ENCODE data around the gene IL1RN.

Gene IL1RN

DNA sequence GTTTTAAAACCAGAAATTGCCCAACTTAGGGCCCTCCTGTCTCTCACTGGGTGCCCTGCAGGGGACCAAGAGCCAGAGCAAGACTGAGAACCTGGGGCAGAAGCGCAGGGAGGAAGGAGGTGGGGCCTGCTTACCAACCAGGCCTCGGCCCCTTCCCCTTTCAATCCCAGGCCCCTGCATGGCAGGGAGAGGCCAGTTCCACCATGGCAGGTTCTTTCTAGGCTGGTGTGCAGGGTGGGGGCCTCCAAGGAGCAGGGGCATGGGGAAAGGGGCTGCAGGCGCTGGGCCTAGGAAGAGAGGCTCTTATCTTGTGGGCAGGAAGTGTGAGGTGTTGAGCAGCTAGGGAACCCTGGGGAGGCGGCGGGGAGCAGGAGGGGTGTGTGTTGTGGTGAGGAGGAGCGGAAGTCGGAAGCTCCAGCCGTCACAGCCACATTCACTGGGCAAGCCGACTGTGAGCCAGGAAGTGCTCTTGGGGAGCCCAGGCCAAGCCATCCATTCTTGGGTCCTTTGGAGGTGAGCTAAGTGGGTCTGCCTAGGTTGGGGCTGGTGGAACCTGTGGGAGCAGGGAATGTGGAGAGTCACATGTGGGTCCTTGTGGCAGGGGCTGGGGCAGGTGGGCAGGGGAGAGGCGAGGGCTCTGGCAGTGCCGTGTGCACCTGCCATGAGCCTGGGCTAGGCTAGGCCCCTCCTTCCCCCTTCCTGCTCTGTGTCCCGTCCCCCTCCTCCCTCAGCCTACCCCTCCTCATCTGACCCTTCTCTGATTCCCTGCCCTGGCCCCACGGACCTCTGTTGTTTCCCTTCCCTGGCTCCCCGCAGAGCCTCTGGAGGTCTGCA, 46.4 kb downstream of the IL1RN start, which contains the start of gene PSD4:
PSD4 (plus strand) TSS at position 430 of the 834 bp plus-strand sequence. CDS start 8,486 bp downstream, outside the sequence.
- peak; percentile 69 to 75 for DNase-seq (ENCODE audit: low read depth in 2 of 2)

DNA sequence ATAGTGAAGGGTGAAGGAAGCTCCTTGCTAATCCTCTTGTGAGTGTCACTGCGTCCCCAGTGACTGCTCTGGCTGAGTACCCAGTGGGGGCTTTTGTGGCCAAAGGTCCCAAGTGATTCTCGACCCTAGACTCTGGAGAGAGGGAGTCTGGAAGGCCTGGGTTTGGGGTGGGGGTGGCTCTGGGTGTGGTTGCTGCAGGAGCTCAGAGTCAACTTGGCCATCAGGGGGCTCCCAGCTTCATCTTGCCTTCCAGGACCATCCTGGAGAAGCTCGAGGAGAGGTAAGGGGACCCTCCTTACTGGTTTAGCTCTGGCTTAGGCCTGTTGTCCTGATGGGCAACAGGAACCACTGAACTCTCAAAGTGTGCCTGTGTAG, 47.0 kb downstream of the IL1RN start:
- DNase-seq (ENCODE audit: low read depth in 2 of 2): no peak

DNA sequence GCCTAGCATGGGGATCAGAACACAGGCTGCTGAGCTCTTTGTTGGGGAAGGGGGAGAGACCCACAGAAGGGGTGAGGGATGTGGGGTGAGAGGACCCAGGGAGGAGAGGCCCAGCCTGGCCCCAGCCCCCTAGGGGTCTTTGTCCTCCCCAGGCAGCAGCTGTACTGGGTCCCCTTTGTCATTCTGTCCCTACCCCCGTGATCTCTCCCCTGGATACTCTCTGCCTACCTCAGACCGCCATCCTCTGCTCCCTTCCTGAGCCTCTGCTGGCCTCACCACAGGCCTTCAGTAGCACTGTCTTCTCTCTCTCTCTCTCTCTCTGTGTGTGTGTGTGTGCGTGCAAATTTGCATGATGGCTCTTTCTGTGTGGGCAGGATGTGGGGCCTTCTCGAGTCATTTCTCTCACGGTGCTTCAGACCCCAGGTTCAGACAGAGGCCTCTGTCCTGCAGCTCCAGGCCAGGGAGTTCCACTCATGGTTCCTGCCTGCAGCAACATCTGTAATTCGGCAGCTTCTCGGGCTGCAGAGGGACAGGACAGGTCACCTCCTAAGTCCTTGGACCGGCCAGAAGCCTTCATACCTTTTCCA, 47.7 kb downstream of the IL1RN start:
- peak in 1 of 2 donors; percentile 42 for DNase-seq (ENCODE audit: low read depth in 2 of 2)

DNA sequence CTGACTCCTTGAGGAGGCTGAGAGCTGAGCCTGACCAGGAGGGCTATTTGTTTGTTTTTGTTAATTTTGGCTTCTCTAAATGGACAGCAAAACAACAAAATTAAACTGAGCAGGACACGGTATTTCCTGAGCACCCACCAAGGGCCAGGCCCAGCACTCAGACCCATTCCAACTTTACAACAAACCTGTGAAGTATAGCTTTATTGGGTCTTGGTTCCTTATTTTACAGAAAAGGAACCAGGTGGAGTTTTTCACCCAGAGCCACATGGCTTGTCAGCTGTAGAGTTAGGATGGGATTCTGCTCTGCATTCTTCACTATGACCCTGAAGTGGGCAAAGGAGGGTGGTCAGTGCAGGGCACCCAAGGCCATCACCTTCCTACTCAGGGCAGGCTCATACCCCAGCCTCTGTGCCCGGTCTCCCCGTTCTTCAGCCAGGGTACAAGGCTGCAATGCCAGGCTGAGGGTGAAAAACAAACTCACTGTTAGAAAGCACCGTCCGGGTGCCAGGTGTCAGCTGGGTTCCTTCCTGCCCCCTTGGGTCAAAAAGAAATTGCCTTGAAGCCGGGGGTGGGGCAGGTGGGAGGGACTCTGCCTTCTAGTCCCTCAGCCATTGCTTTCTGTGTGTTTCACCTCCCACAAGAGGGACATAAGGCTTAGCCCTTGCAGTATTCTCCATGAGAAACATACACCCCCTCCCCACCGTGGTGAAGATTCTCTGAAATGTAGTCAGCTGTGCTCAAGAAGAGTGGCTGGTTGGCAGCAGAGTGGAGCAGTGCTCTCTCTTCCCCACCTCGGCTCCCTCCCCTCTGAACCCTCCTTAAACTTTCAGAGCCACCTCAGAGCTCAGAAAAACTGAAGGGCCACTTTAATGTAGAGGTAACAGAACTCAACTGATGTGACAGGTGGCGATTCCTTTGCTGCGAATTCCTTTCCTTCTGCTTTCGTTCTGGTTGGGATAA, 48.6 kb downstream of the IL1RN start:
- no peak for DNase-seq (ENCODE audit: low read depth in 2 of 2)

DNA sequence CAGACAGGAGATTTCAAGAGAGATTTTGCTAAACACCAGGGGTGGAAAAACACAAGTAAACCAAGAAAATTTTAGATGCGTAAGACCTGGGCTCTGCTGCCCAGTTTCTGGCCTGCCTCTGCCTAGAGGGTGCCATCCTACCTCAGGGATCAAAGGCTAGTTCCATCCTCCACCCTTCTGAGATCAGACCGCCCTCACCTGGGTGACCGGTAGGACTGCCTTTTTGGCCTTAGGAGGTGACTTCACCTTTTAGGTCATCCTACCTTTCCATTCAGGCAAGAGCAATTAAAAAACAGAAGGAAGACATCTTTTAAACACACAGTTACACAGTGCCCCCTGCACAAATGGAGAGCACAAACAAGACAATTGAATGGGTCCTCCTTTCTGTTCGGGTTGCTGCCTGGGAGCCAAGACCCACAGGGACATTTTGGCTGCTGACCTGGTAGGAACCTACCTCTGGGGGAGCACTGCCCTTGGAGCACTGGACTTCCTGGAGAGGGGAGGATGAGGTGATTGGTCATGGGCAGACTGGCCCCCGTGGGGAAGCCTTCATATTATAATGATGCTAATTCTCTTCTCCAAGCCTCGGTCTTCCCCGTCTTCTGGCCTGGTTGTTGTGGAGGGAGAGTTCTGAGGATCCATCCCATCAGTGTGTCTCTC, 49.4 kb downstream of the IL1RN start:
- DNase-seq (ENCODE audit: low read depth in 2 of 2): no peak

DNA sequence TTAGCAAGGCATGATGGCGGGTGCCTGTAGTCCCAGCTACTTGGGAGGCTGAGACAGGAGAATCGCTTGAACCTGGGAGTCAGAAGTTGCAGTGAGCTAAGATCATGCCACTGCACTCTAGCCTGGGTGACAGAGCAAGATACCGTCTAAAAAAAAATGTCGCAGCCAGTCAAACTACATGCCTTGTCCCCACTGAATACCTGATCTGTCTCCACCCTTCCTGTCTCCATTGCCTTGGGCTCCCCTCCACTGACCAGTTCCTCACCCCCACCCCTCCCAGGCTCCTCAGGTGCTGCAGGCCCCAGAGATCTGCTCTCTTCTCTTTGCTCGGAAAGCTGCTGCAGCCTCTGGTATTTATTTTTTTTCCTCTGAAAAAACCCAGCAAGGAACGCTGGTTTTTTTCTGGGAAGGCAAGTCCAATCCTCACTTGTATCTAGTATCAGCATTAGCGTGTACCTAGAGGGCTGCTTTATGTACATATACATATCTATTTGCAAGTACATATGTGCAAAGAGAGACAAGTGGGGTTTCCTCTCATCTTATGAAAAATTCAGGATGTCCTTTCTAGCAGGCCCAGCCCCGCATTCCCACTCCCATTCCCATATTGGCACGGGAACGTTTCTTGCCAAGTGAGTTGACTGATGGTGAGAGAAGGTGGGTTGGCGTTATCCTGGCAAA, 50.8 kb downstream of the IL1RN start:
- no peak for DNase-seq (ENCODE audit: low read depth in 2 of 2)

DNA sequence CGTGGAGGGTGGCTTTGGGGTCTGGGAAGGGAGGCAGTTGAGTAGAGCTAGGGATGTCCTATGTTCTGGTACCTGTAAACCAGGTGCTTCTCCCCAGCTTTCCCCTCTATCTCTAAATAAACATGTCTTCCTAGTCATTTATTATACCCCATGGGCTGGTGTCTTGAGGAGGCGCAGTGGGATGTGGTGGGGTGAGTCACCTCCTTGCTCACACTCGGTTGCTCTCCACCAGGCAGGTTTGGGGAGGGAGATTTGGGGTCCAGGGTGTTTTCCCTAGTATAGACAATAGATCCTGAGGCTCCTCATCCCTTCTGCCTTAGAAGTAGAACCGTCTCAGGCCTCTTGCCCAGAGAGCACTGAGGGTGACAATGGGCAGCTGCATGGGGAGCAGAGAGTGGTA, 51.5 kb downstream of the IL1RN start:
- DNase-seq (ENCODE audit: low read depth in 2 of 2): no peak

DNA sequence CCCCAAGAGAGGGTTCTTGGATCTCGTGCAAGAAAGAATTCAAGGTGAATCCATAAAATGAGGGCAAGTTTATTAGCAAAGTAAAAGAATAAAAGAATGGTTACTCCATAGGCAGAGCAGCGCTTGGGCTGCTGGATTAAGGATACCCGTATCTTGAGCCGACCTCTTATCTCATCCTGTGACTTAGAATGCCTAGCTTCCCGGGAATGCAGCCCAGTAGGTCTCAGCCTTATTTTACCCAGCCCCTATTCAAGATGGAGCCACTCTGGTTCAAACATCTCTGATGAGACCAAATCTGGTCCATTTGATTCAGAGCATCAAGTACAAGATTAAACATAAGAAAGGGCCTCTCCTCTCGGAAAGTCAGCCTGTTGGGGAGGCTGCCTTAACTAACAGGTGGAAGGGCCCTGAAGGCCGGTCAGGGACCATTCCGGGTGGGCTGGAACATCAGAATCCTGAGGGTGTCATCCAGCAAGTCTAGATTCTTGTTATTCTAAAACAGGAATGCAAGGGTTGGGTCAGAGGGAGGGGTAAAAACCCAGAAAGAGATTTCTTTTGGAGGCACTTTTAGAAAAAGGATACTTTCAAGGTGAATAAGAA, 52.1 kb downstream of the IL1RN start:
- DNase-seq (ENCODE audit: low read depth in 2 of 2): no peak

DNA sequence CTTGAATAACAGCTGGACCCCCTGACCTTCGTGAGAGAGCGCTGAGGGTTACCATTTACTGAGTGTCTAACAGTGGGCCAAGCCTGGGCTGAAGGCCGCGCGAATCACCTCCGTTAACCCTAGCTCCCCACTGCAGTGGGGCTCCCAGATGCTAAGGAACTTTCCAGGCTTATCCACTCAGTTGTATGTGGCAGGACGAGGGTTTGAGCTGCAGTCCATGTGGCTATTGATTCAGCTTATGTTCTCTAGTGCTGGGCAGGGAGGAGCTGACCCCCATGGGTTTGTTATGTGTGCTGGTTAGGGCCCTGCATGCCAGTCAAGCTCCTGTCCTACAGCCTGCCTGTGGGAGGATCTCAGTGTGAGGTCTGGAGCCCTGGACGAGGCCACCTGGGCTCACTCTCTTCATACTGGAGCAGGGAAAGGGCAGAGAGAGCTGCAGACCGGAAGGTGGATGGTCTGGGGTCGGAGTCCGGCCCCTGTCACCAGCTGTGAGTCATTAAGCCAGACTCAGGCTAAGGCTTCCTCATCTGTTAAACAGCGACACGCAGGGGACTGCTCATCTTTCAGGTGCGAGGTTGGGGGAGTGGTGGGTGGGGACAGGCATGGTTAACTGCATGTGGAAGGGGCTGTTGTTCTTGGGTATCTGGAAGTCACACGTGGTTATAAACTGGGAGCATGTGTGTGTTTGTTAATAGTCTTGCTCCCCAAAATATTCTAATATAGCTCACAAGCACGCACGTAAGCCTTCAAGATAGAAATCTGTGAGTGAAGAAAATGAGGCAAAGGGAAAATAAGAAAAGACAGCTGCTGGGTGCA, 52.9 kb downstream of the IL1RN start:
- DNase-seq (ENCODE audit: low read depth in 2 of 2): no peak

DNA sequence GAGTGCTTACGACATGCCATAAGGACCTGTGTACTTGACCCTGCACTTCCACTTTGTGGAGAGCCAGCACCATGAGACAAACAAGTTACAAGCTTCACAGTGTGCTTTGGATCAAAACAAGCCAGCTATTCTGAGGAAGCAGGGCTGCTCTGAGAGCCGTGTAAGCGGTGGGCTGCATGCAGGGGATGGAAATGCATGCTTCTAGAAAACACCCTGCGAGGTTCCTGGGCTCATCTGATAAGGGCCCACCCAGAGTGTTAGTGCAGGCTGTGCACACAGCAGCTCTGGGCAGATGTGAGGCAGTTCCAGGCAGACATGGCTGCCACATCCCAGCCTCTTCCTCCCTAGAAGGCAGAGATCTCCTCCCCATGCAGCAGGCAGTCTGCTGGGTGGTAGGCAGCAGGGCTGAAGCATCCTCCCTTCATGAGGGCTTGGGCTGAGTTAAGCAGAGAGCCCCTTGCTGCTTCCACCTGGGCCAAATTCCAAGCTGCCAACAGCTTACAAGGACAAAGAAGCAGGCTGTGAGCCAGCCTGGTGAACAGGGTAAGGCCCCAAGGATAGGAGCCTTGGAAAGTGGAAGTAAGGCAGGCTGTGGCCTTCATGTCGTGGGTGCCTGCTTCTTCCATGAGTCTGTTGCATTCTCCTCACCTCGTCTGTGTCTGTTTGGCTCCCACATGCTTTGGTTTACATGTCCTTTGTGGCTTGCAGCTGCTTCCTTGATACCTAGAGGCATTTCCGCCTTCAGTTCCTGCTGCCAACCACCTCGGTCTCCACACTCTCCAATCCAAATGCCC, 54.1 kb downstream of the IL1RN start:
- DNase-seq (ENCODE audit: low read depth in 2 of 2): no peak

DNA sequence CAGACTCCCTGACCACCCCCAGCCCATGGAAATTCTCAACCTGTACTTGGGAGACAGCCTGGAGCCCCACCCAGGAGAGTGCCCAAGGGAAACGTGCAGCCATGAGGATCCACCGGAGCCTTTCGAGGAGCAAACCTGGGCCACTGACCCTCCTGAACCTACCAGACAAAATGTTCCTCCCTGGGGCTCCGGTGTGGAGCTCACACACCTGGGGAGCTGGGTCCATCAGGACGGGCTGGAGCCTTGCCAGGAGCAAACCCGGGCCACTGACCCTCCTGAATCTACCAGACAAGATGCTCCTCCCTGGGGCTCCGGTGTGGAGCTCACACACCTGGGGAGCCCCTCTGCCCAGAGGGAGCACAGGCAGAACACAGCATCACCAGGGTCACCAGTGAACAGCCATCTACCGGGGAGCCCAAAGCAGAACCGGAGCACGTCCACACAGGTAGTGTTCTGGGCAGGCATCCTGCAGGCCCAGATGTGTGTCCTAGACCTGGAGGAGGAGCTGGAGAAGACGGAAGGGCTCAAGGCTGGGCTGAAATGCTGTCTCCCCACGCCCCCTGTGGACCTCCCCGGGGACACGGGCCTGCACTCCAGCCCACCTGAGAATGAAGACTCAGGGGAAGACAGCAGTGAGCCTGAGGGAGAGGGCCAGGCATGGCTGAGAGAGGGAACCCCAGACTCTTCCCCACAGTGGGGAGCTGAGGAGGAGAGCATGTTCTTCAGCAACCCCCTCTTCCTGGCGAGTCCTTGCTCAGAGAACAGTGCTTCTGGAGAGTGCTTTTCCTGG, 55.3 kb downstream of the IL1RN start:
- no peak for DNase-seq (ENCODE audit: low read depth in 2 of 2)

DNA sequence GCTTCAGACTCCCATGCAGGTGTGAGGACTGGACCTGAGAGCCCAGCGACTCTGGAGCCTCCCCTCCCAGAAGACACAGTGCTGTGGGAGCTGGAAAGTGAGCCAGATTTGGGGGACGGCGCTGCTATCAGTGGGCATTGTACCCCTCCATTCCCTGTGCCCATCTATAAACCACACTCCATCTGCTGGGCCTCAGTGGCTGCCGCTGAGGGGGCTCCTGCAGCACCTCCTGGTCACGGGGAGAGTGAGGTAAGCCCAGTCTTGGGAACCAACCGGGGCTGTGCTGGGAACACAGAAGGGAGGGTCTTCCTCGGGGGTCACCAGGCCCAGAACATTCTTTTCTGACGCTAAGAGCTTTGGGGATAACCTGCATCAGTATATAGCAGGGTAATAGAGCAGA, 55.9 kb downstream of the IL1RN start:
- DNase-seq (ENCODE audit: low read depth in 2 of 2): no peak
